ENCODE data around the gene UPK3BL1.
"Not testable (repeated sequence)": the region's sequence is repeated elsewhere in the genome, so short reads cannot be mapped to it uniquely, and the experiment has no call there.

- TF ChIP-seq CTCF (IDR thresholded peaks at IDR 0.05); JUN (IDR thresholded peaks at IDR 0.05); CEBPB (IDR thresholded peaks at IDR 0.05); JUNB (IDR thresholded peaks at IDR 0.05); NR3C1 (IDR thresholded peaks at IDR 0.05); HDAC2 (IDR thresholded peaks at IDR 0.05); POLR2A (IDR thresholded peaks at IDR 0.05; ENCODE audit: low read length); NFE2L2 (conservative IDR thresholded peaks at IDR 0.05; ENCODE audit: low read length); RAD21 (conservative IDR thresholded peaks at IDR 0.05 in 1 of 2, IDR thresholded peaks at IDR 0.05 in 1 of 2); ZFP36 (IDR thresholded peaks at IDR 0.05; ENCODE audit: borderline replicate concordance, partially characterized antibody): not testable (repeated sequence)
- TF ChIP-seq, protein P1, sequence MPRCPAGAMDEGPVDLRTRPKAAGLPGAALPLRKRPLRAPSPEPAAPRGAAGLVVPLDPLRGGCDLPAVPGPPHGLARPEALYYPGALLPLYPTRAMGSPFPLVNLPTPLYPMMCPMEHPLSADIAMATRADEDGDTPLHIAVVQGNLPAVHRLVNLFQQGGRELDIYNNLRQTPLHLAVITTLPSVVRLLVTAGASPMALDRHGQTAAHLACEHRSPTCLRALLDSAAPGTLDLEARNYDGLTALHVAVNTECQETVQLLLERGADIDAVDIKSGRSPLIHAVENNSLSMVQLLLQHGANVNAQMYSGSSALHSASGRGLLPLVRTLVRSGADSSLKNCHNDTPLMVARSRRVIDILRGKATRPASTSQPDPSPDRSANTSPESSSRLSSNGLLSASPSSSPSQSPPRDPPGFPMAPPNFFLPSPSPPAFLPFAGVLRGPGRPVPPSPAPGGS (IDR thresholded peaks at IDR 0.05), result not testable (repeated sequence)
Measured at GRCh38 chr7:102675545-102675944, 33.0 kb upstream of the UPK3BL1 start.

All from A549 (cell line).